GM19023 (cell line): ENCODE measurements around the gene RNF5.

Experiments used
- ATAC-seq: cut with Tn5 transposase; IDR thresholded peaks from one replicate; pipeline ENCODE4 v1.9.1; 2021; ENCODE audit warnings: mild to moderate bottlenecking, moderate library complexity; ENCODE audit not compliant: unreplicated experiment

Gene RNF5

GRCh38 chr6:32151863-32152768 lies 26.1 kb upstream of the RNF5 start, which contains the start of gene PRRT1:
PRRT1 (minus strand) TSS chr6:32151939; CDS start chr6:32151827, 112 bp downstream.
- no peak for ATAC-seq

- ATAC-seq: no peak
These were observed 25.2 kb upstream of the RNF5 start for GRCh38 chr6:32152769-32153563.

- peak; percentile 36 for ATAC-seq
These were observed 24.4 kb upstream of the RNF5 start, which contains the start of gene PPT2 for GRCh38 chr6:32153564-32154513. PPT2 (plus strand) TSS chr6:32154141; CDS start chr6:32154595, 454 bp downstream.

GRCh38 chr6:32154514-32155161 lies 23.6 kb upstream of the RNF5 start:
- peak; percentile 56 for ATAC-seq

GRCh38 chr6:32156891-32157290 lies 21.3 kb upstream of the RNF5 start:
- no peak for ATAC-seq

- no peak for ATAC-seq
These were observed 20.2 kb upstream of the RNF5 start for GRCh38 chr6:32158052-32158451.

- no peak for ATAC-seq
These were observed 14.5 kb upstream of the RNF5 start for GRCh38 chr6:32163559-32164258.

- ATAC-seq: no peak
These were observed 13.9 kb upstream of the RNF5 start, which contains the start of gene EGFL8 for GRCh38 chr6:32164295-32164694. EGFL8 (plus strand) TSS chr6:32164595; CDS start chr6:32166166, 1,571 bp downstream.

GRCh38 chr6:32166411-32167061 lies 11.7 kb upstream of the RNF5 start:
- no peak for ATAC-seq

- ATAC-seq: no peak
These were observed 10.9 kb upstream of the RNF5 start for GRCh38 chr6:32167154-32167760.

GRCh38 chr6:32167761-32168262 lies 10.4 kb upstream of the RNF5 start:
- no peak for ATAC-seq

GRCh38 chr6:32168350-32168749 lies 9.9 kb upstream of the RNF5 start:
- ATAC-seq: no peak

- ATAC-seq: no peak
These were observed 9.2 kb upstream of the RNF5 start for GRCh38 chr6:32168807-32169591.

GRCh38 chr6:32170294-32170693 lies 7.9 kb upstream of the RNF5 start:
- no peak for ATAC-seq

- no peak for ATAC-seq
These were observed 7.0 kb upstream of the RNF5 start for GRCh38 chr6:32171234-32171633.

- ATAC-seq: no peak
These were observed 5.0 kb upstream of the RNF5 start for GRCh38 chr6:32173051-32173727.

- ATAC-seq: no peak
These were observed 3.8 kb upstream of the RNF5 start for GRCh38 chr6:32174416-32174815.
